Adipose tissue (tissue), 3 donors: ENCODE results near the gene ITGB7. TPM values are rescaled to one million over a fixed set of nuclear protein-coding genes. Genes with fewer than 3 reads are reported as not detected.

Experiments
- H3K27ac ChIP-seq: one replicate; pipeline ENCODE4 v1.5.1; 2013; ENCODE audit warnings: low read depth, low read length
- WGBS, 3 donors: extraction: QIAGEN DNeasy Blood & Tissue Kit; methylation state at CpG; one replicate each; pipeline ENCODE4 v1.1.7; 2013; 5-methylcytosine and 5-hydroxymethylcytosine counted together
- polyA plus RNA-seq, 3 donors: library from polyadenylated mRNA; stranded (reverse); fragments of 200-250 nt; gene quantifications; one replicate each; pipeline ENCODE4 v1.2.3, GENCODE V29; 2013
- donor health status: healthy with polysubstance abuse.
- donor health status: Bipolar disorder and iron deficiency.
- donor health status: healthy.

The ITGB7 gene, protein sequence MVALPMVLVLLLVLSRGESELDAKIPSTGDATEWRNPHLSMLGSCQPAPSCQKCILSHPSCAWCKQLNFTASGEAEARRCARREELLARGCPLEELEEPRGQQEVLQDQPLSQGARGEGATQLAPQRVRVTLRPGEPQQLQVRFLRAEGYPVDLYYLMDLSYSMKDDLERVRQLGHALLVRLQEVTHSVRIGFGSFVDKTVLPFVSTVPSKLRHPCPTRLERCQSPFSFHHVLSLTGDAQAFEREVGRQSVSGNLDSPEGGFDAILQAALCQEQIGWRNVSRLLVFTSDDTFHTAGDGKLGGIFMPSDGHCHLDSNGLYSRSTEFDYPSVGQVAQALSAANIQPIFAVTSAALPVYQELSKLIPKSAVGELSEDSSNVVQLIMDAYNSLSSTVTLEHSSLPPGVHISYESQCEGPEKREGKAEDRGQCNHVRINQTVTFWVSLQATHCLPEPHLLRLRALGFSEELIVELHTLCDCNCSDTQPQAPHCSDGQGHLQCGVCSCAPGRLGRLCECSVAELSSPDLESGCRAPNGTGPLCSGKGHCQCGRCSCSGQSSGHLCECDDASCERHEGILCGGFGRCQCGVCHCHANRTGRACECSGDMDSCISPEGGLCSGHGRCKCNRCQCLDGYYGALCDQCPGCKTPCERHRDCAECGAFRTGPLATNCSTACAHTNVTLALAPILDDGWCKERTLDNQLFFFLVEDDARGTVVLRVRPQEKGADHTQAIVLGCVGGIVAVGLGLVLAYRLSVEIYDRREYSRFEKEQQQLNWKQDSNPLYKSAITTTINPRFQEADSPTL
- 1 to 10 TPM; 1.9 to 3.0 (median 2.3) TPM for polyA plus RNA-seq

DNA sequence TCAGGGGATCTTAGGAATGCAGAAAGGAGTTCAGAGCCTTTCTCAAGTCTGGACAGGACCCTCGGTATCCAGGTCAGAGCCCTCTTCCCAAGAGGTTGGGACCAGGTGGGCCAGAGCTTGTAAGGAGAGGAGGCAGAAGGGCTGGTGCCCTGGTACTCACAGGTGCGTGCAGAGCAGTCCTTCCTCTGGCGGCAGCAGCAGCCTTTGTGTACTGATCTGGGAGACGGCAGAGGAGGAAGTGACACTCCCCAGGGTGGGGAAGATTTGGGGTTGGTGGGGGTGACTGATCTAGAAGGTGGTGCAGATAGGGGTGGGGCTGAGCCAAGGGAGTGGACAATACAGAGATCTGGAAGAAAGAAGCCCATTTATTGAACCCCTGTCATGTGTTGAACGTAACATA is at the start of gene ITGB7:
ITGB7 (minus strand) TSS at position 210 of the 400 bp plus-strand sequence. CDS start 6,808 bp downstream, outside the sequence.
- no peak within 1 kb of the TSS for H3K27ac ChIP-seq
- WGBS, 3 donors = 42 to 53% (median 42%) methylated on average over 5 of the region's 5 CpGs

DNA sequence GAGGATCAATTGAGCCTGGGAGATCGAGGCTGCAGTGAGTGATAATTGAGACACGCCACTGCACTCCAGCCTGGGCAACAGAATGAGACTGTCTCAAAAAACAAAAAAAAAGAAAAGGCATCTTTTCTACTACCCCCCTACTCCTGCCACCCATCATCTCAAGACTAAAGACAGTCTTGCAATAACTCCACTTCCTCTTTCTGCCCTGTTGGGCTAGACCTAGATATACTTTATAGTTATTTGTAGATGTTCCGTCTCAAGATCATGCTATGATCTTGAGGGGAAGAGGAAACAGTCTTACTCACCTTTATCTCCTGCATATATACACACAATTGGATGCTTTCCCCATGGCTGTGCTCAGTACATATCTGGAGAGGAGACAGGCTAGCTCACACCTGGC is 48.9 kb upstream of the ITGB7 start:
- WGBS, 3 donors = 64 to 84% (median 64%) methylated on average over 3 of the region's 3 CpGs

DNA sequence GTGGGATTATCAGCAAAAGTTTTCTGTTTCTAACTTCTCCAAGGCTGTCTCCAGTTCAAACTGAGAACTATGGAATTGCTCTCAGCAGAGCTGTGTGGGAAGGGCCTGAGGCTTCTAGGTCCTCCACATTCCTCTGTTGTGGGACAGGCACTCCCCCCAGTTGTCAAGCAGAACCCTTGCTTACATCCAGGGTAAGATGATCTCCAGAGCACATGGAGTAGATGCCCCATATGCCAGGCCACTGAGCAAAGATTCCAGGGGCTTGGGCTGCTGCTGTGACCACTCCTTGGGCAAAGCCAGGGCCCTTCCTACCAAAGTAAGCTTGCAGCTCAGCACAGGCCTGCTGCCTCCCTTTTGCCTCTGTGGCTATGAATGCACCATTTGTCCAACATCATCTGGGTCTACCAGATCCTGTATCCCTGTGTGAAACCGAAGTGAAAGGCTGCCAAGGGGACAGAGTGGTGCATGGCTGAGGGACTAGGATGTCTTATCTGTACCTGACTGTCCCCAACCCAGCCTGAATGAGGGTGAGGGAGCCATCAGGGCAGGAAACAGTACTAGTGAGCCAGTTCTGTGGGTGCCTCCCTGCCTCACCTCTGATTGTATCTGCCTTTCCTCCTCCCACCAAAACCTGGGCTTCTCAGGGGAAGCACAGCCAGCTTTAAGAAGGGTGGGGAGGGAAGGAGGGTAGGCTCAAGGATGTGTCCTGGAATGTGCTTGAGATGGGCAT is 47.9 kb upstream of the ITGB7 start:
- H3K27ac ChIP-seq = no peak overlapping the region
- WGBS, 3 donors = 85 to 94% (median 87%) methylated on average over 1 of the region's 1 CpG

More for the DNA sequence above, 48.9 kb upstream of the ITGB7 start:
- H3K27ac ChIP-seq = no peak overlapping the region

DNA sequence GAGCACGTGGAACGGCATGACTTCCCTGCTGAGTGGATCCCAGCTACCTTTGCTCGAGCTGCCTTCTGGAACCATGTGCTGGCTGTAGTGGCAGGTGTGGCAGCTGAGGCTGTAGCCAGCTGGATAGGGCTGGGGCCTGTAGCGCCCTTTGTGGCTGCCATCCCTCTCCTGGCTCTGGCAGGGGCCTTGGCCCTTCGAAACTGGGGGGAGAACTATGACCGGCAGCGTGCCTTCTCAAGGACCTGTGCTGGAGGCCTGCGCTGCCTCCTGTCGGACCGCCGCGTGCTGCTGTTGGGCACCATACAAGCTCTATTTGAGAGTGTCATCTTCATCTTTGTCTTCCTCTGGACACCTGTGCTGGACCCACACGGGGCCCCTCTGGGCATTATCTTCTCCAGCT is 46.2 kb upstream of the ITGB7 start:
- WGBS, 3 donors = 92 to 94% (median 93%) methylated on average over 13 of the region's 13 CpGs
- H3K27ac ChIP-seq = no peak overlapping the region

DNA sequence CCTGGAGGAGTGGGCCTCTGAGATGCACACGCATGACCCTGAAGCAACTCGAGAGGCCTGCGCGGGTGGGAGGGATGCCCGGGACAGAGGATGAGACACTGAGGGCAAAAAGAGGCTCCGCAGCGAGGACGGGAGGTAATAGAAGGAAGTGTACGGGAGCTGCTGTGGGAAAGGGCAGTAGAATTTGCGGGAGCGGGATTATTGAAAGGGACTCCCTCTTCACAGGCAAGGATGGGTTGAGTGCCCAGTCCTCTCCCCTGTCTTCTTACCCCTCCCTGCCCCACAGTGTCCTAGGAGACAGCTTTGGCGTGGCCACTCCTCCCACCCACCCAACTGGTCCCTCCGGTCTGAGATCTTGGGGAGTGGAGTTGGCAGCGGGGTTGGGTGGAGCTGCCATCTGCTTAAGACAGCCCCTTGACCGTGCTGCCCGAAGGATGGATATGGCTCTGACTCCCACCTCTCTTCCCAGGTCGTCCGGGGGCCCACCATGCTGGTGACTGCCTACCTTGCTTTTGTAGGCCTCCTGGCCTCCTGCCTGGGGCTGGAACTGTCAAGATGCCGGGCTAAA is 45.4 kb upstream of the ITGB7 start:
- 7 to 10% (median 8%) methylated on average over 19 of the region's 19 CpGs for WGBS, 3 donors
- no peak overlapping the region for H3K27ac ChIP-seq

DNA sequence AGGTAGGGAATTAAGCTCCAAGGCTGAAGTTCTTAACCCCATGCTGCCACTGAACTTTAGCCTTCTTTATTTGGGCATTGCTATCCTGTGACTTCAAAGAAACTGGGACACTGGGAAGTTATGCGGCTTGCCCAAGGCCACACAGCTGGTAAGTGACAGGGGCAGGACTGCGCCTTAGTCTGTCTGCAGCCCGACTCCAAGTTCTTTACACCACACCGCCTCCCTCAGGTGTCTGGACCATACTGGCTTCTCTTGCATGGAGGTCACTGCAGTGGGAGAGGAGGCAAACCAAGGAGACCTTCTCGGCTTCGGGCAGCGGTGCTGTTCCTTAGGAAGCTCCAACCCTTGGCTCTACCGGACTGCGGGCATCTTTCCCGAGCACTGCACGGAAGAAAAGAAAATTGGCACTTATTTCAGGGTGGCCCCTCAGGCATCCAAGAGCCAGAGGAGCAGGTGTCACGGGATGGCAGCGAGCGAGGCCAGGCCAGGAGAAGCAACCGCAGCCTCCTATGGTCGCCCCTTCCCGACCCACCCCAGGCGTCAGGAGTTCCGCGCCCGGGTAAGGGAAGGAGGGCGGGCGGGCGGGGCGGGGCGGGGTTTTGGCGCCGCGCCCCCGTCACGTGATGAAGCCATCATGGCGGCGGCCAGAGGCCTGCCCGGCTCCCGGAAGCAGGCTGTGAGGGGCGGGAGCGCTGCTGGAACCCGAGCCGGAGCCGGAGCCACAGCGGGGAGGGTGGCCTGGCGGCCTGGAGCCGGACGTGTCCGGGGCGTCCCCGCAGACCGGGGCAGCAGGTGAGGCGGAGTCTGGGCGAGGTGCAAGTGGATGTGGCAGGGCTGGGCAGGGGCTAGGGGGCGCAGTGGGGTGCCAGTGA is 44.7 kb upstream of the ITGB7 start:
- H3K27ac ChIP-seq = peak overlapping the region; percentile 60
- WGBS, 3 donors = 0 to 1% (median 1%) methylated on average over 35 to 51 of the region's 51 CpGs

DNA sequence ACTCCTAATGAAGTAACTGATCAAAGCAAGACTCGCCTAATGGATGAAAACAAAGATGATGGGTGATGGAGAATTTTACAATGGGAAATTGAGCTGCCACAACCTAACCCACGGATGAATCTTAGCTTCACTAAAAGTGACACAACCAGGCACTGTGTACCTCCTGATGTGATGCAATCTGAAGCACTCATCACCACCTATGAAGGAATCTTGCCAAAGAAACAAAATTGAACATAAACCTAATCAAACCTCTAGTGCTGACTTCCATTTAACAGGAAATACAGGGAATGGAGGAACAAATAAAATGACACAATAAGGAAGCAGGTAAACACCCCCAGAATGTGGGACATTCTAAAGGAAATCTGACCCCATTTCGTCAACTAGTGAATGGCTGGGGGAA is 38.2 kb upstream of the ITGB7 start:
- 77 to 85% (median 80%) methylated on average over 3 of the region's 3 CpGs for WGBS, 3 donors
- H3K27ac ChIP-seq = no peak overlapping the region

DNA sequence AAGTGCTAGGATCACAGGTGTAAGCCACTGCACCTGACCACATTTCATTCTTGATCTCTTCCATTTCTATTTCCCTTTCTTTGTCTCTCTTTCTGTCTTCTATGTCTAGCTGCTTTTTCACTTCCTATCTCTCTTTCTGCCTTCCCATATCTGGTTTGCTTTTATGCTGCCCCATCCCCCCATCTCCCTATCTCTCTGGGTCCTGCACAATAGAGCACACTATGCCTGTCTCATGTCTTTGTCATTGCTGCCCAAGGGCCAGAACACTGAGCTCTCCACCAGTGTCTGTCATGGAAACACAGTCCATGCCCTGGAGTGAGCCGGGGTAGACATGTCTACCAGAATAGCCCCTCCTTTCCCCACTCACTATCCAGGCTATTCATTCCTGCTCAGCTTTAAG is 37.3 kb upstream of the ITGB7 start:
- no peak overlapping the region for H3K27ac ChIP-seq
- 50 to 81% (median 65%) methylated on average over 1 of the region's 1 CpG for WGBS, 3 donors

DNA sequence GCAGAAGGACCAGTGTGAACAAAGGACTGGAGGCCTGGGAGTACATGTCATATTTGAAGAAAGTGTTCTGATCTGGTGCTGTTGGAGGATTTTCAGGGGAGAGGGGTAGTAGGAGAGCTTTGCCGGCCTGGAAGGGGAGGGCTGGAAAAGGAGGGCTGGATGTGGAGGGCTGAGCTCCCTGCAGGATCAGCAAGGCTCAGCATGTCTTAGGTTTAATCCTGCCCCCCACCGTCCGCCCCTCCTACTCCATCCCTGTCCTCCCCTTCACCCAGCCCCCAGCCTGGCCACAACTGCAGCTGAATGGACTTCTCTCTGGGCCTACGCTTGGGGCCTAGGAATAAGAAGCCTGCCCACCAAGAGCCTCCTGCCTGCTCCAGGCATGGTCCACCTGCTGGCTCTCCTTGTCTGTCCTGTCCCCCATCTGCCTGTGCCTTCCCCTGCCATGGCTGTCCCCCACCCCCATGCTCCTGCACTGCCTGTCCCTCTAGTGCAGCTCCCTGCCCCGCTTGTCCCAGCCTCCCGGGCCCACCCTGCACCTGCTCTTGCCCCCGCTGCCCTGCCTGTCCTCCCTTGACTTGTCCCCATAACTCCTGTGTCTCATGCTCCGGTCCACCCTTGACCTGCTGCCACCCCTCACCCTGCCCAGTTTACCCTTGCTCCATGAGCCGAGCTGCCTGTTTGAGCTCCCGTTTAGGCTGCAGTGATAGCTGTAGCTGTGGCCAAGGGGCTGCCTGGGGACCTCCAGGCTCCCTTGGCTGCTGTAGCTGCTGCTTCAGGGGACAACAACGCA is 34.8 kb upstream of the ITGB7 start:
- 63 to 81% (median 80%) methylated on average over 11 of the region's 11 CpGs for WGBS, 3 donors

DNA sequence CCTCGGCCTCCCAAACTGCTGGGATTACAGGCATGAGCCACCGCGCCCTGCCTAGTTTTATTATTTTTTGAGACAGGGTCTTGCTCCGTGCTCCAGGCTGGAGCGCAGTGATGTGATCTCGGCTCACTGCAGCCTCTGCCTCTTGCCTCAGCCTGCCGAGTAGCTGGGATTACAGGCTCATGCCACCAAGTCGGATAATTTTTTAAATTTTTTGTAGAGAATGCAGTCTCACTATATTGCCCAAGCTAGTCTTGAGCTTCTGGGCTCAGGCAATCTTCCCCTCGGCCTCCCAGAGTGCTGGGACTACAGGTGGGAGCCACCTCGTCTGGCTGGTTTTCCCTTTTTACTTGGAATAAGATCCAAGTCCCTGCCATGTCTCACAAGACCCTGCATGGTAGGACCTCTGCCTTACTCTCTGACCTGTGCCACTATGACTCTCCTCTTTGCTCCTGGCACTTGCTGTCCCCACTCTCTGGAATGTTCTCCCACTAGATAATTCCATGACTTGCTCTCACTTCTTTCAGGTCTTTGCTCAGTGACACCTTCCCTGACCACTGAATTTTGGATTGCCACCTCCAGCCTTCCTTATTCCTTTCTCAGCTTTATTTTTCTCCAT is 32.7 kb upstream of the ITGB7 start:
- WGBS, 3 donors = 91 to 93% (median 92%) methylated on average over 10 of the region's 10 CpGs

More for the DNA sequence above, 34.8 kb upstream of the ITGB7 start:
- no peak overlapping the region for H3K27ac ChIP-seq

DNA sequence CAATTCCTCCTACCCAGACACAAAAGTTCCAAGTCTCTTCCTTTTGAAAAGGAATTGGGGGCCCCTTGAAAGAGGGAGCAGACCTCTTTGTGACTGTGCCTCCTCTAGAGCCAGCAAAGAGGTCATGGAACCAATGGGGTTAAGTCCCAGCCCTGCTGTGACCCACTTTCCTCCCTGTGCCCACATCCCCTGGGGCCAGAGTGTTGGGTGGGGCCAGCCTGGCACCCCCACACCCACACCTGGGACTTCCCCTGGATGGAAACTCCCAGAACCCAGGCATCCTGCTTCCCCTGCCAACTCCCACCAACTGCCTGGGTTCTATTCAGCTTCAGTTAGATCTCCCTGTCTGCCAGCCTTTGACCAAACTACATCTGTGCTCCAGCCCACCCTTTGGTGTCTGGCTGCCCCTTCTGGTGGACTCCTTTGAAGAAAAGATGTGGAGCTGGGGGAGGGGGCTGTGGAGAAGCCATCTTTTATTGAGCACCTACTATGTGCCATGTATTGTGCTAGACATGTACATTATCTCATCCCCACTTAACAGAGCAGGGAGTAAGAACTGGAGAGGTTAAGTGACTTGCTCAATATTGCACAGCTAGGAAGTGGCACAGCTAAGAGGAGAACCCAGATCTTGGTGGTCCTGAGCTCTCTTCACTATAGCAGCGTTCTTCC is 29.5 kb upstream of the ITGB7 start:
- WGBS, 3 donors = 60 to 88% (median 88%) methylated on average over 1 of the region's 1 CpG
- H3K27ac ChIP-seq = no peak overlapping the region

More for the DNA sequence above, 32.7 kb upstream of the ITGB7 start:
- H3K27ac ChIP-seq = no peak overlapping the region

DNA sequence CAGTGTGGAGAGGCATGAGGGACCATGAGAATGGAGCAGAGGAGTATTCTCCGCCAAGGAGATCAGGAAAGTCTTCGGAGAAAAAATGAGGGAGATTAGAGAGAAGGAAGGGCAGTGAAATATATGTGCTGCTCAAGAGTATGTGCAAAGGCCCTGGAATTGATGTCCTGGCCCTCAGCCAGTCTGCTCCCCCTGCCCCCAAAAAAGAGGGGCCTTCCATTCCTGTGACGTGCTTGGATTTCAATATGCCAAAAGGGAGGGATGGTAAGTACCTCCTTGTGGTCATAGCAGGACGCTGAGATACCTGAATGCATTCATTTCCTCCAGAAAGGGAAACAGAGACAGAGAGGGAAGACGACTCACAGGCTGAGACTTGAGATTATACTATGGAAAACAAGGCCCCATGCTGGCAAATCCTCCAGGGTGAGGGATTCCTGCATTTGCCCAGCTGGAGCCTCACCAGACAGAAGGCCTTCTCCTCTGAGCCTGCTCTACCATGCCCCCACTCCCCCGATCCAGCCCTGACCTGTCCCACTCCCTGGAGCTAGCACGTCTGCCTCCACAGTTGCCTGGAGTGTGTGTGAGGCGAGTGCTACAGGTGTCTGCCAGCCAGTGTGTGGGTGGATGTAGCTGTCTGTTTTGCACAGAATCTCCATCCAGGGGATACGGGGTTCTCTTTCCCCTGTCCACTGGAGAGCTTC is 28.8 kb upstream of the ITGB7 start:
- 80 to 81% (median 81%) methylated on average over 9 of the region's 9 CpGs for WGBS, 3 donors
- no peak overlapping the region for H3K27ac ChIP-seq

DNA sequence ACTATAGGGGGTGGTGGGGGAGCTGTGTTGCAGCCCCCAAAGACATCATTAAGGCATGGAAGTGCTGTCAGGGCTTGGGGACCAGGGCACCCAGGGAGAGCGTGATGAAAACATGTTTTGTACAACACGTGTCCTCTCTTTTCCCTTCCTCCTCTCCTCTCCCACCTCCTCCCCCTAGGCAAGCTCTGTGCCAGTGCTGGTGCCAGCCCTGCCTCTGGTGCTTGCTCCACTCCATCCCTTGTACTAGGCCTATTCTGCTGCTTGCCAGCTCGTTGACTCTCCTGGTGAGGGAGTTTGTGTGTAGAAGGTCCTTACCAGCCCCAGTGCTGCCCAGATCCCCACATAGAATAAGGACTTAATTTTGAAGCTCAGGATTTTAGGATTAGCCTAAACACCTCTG is 28.1 kb upstream of the ITGB7 start:
- WGBS, 3 donors = 67 to 85% (median 72%) methylated on average over 3 of the region's 3 CpGs
- no peak overlapping the region for H3K27ac ChIP-seq

DNA sequence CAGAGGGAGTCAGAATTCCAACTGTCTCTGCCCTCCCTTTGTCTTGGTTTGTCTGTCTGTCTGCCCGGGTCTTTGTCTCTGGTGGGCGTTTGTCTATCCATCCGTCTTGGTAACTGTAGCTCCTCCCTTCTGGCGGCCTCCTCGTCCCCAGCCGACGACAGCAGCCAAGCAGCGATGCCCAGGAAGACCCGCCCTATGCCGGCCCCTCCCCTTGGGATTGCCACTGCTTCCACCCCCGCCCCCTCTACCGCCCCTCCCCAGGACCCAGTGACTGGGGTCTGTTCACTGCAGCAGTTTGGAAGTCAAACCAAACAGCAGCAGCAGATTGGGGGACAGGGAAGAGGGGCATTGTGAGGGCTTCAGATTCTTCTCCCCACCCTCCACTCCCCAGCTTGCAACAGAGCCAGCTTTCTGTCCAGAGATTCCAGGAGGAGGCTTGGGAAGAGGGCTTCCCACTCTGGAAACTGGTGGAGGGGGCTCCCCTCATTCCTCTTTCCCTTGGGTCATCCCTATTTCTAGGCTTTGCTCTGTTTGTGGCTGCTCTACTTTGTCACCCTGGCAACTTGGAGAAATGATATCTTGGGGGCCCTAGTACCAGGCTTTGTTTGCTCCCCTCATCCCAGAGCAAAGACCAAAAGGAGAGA is 27.3 kb upstream of the ITGB7 start:
- H3K27ac ChIP-seq = no peak overlapping the region
- 6 to 20% (median 7%) methylated on average over 12 of the region's 12 CpGs for WGBS, 3 donors

DNA sequence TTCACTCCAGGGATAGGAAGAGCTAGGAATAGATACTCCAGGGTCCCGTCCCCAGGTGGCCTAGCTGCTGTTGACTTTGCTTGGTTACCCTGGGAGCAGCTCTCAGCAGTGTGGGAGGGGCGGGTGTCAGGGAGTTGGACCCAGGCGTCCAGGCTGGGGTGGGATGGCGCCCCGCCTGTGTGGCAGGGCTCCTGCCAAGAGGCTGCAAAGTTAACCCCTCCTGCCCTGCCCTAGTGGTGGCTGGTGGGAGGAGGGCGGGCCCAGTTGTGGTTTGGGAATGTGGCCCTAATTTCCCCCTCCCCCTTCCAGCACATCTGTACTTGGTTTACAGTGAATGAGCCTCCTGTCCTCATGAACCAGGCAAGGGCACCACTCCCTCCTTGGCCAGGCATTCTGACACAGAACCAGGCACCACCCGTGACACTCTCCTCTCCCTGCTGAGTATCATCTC is 26.6 kb upstream of the ITGB7 start:
- 45 to 67% (median 55%) methylated on average over 6 to 7 of the region's 7 CpGs for whole genome bisulfite sequencing, 3 donors
- H3K27ac ChIP-seq = no peak overlapping the region
